ENCODE results near the gene PRM3.

- TF ChIP-seq EZH2 (IDR thresholded peaks at IDR 0.05; ENCODE audit: borderline replicate concordance, insufficient read depth, low read depth, low read length, poor library complexity, severe bottlenecking) (no peak), CTCF (IDR thresholded peaks at IDR 0.05) (no peak)
These were observed 36.6 kb upstream of the PRM3 start for GRCh38 chr16:11309895-11310633.

Data from B cell (primary cell).